IMR-90 (cell line): Measurements from ENCODE around the gene LMLN.

Experiments used
- CEBPB ChIP-seq: IDR thresholded peaks from 2 replicates; pipeline ENCODE4 v1.6.1; 2012; ENCODE audit warnings: low read depth, low read length, improper control_type of control experiment
- CHD1 ChIP-seq: IDR thresholded peaks from 2 replicates; pipeline ENCODE4 v1.6.1; 2012; ENCODE audit warnings: low read depth, low read length, improper control_type of control experiment
- CTCF ChIP-seq: conservative IDR thresholded peaks from 2 replicates; pipeline ENCODE4 v1.5.1; 2012; ENCODE audit warnings: mild to moderate bottlenecking, low read depth, low read length, improper control_type of control experiment
- MAZ ChIP-seq: IDR thresholded peaks from 2 replicates; pipeline ENCODE4 v1.6.1; 2012; ENCODE audit warnings: low read depth, mild to moderate bottlenecking, low read length, improper control_type of control experiment, moderate library complexity, borderline replicate concordance
- MXI1 ChIP-seq: IDR thresholded peaks from 2 replicates; pipeline ENCODE4 v1.6.1; 2012; ENCODE audit warnings: low read depth, mild to moderate bottlenecking, low read length, moderate library complexity, borderline replicate concordance
- POLR2A ChIP-seq: IDR thresholded peaks from 2 replicates; pipeline ENCODE4 v1.6.1; 2012; ENCODE audit warnings: mild to moderate bottlenecking, low read depth, low read length
- RCOR1 ChIP-seq: IDR thresholded peaks from 2 replicates; pipeline ENCODE4 v1.6.1; 2012; ENCODE audit warnings: mild to moderate bottlenecking, low read length, improper control_type of control experiment; ENCODE audit not compliant: insufficient replicate concordance
- SMC3 ChIP-seq: fragments of 150-350 bp; IDR thresholded peaks from 2 replicates; pipeline ENCODE4 v1.6.1; 2016; ENCODE audit warnings: low read depth, mild to moderate bottlenecking, antibody characterized with exemption, low read length, moderate library complexity

- TF ChIP-seq CTCF (no peak), POLR2A (no peak), RCOR1 (no peak), MXI1 (no peak), CEBPB (no peak), SMC3 (no peak), MAZ (no peak), CHD1 (no peak)
Observed at GRCh38 chr3:198019115-198019514, 59.1 kb downstream of the LMLN start.
